Left lung (tissue), 10 donors: ENCODE measurements around the gene PNMA8C. TPM values are rescaled to one million over a fixed set of nuclear protein-coding genes. Genes with fewer than 3 reads are reported as not detected.
A peak's percentile ranks its signal among the peaks of the same experiment; 100 is the strongest.

Source experiments
- ATAC-seq: fragments of 200-7000 bp; cut with Tn5 transposase; one replicate; pipeline ENCODE4 v1.9.1; 2020; ENCODE audit warnings: moderate library complexity
- DNase-seq, 4 donors: peaks; one replicate each; pipeline ENCODE4 v3.0.0-alpha.2; 2013 to 2020
- H3K27ac ChIP-seq, 2 donors: fragments of 200-600 bp; sonication (generic) in 1 of 2; one replicate each; pipeline versions ENCODE4 v1.5.0 to v1.8.0; 2020 to 2021
- H3K27me3 ChIP-seq, 2 donors: fragments of 200-600 bp; sonication (generic) in 1 of 2; one replicate each; pipeline versions ENCODE4 v1.5.0 to v1.8.0; 2020 to 2021
- H3K36me3 ChIP-seq, 2 donors: fragments of 200-600 bp; sonication (generic) in 1 of 2; one replicate each; pipeline versions ENCODE4 v1.5.0 to v1.8.0; 2020 to 2021
- H3K4me1 ChIP-seq, 2 donors: fragments of 200-600 bp; one replicate each; pipeline ENCODE4 v1.8.0; 2021
- H3K4me3 ChIP-seq, 2 donors: fragments of 200-600 bp; sonication (generic) in 1 of 2; one replicate each; pipeline versions ENCODE4 v1.5.0 to v1.8.0; 2020 to 2021; ENCODE audit warnings: mild to moderate bottlenecking in 1 of 2
- H3K9me3 ChIP-seq, 2 donors: fragments of 200-600 bp; sonication (generic) in 1 of 2; one replicate each; pipeline versions ENCODE4 v1.5.0 to v1.8.0; 2020 to 2021
- CTCF ChIP-seq, 2 donors: fragments of 200-600 bp; sonication (generic) in 1 of 2; IDR thresholded peaks; one replicate each; pipeline versions ENCODE4 v1.5.0 to v1.8.0; 2021; ENCODE audit warnings: antibody characterized with exemption in 2 of 2
- intact Hi-C, 2 donors: fragments of 100-400 bp; cut with DNase I; formaldehyde crosslinking; loops; one replicate each; pipeline versions ENCODE4 v1.11.2 to v1.14.2; 2022
- polyA plus RNA-seq, 6 donors: library from polyadenylated mRNA; unstranded; fragments of 120-200 nt; gene quantifications; one replicate each; pipeline ENCODE4 v1.2.1, GENCODE V29; 2013; ENCODE audit not compliant: insufficient read length in 6 of 6
- total RNA-seq, 2 donors: library from RNA; stranded (reverse); fragmentation: NEBNext Ultra II Directional; extraction: Animal tissue kit (Norgen Biotek cat#: 25700); gene quantifications; one replicate each; pipeline ENCODE4 v1.2.1, GENCODE V29; 2021
- donor health status: DM: no; HTN: yes; CAD: no.
- donor health status: DM: no; HTN: no; CAD: no.

The PNMA8C gene
- total and polyA plus RNA-seq, 8 donors, result 0.09 to 1.5 (median 0.38) TPM

GRCh38 chr19:46386151-46386550, 42.6 kb downstream of the PNMA8C start:
- peaks cover 0 to 96% of the 10 kb centered on the region in 2 donors for H3K36me3 ChIP-seq
- no peak for ATAC-seq
- H3K9me3 ChIP-seq, result no peaks in the 10 kb centered on the region
- no peaks in the 10 kb centered on the region for H3K4me1 ChIP-seq
- H3K27ac ChIP-seq, result no peak overlapping the region
- TF ChIP-seq CTCF (IDR thresholded peaks at IDR 0.05), result no peak
- intact Hi-C loops, result no loop called here
- H3K4me3 ChIP-seq, result no peak overlapping the region
- DNase-seq, result peak in 1 of 4 donors; percentile 67
- H3K27me3 ChIP-seq, result no peaks in the 10 kb centered on the region

- no peak for ATAC-seq
Measured at GRCh38 chr19:46385636-46386035, 43.1 kb downstream of the PNMA8C start.

GRCh38 chr19:46384396-46384795, 44.3 kb downstream of the PNMA8C start:
- no peaks in the 10 kb centered on the region for H3K27me3 ChIP-seq
- TF ChIP-seq CTCF (IDR thresholded peaks at IDR 0.05), result no peak
- ATAC-seq (no peak), DNase-seq (peak in 1 of 4 donors; percentile 47)
- no peaks in the 10 kb centered on the region for H3K4me1 ChIP-seq
- H3K27ac ChIP-seq, result no peak overlapping the region
- no peak overlapping the region for H3K4me3 ChIP-seq
- peaks cover 0 to 87% of the 10 kb centered on the region in 2 donors for H3K36me3 ChIP-seq
- intact Hi-C loops, result no loop called here
- no peaks in the 10 kb centered on the region for H3K9me3 ChIP-seq

More at GRCh38 chr19:46385636-46386035, 43.1 kb downstream of the PNMA8C start:
- Histone ChIP-seq H3K9me3 (no peaks in the 10 kb centered on the region), H3K4me1 (no peaks in the 10 kb centered on the region), H3K27ac (no peak overlapping the region), H3K36me3 (peaks cover 0 to 91% of the 10 kb centered on the region in 2 donors), H3K4me3 (no peak overlapping the region), H3K27me3 (no peaks in the 10 kb centered on the region)
- intact Hi-C loops, result no loop called here
- peak in 1 of 4 donors; percentile 6 for DNase-seq
- TF ChIP-seq CTCF (IDR thresholded peaks at IDR 0.05), result no peak

GRCh38 chr19:46383846-46384245, 44.9 kb downstream of the PNMA8C start:
- H3K27me3 ChIP-seq, result no peaks in the 10 kb centered on the region
- H3K4me1 ChIP-seq, result no peaks in the 10 kb centered on the region
- peaks cover 0 to 88% of the 10 kb centered on the region in 2 donors for H3K36me3 ChIP-seq
- no peak overlapping the region for H3K27ac ChIP-seq
- intact Hi-C loops, result no loop called here
- no peak for ATAC-seq
- TF ChIP-seq CTCF (IDR thresholded peaks at IDR 0.05), result no peak
- no peaks in the 10 kb centered on the region for H3K9me3 ChIP-seq
- DNase-seq, result peak in 1 of 4 donors; percentile 51
- H3K4me3 ChIP-seq, result no peak overlapping the region

GRCh38 chr19:46383171-46383815, 45.4 kb downstream of the PNMA8C start:
- H3K9me3 ChIP-seq, result no peaks in the 10 kb centered on the region
- ATAC-seq (no peak), DNase-seq (peak in 1 of 4 donors; percentile 44)
- intact Hi-C loops, result no loop called here
- no peak for TF ChIP-seq CTCF (IDR thresholded peaks at IDR 0.05)
- no peak overlapping the region for H3K27ac ChIP-seq
- H3K36me3 ChIP-seq, result peaks cover 0 to 85% of the 10 kb centered on the region in 2 donors
- no peak overlapping the region for H3K4me3 ChIP-seq
- no peaks in the 10 kb centered on the region for H3K27me3 ChIP-seq
- H3K4me1 ChIP-seq, result no peaks in the 10 kb centered on the region
